Progenitor cell of endocrine pancreas (in vitro differentiated cells): ENCODE measurements around the gene OPRD1. TPM values are rescaled to one million over a fixed set of nuclear protein-coding genes. Genes with fewer than 3 reads are reported as not detected.
"Not testable (repeated sequence)": the region's sequence is repeated elsewhere in the genome, so short reads cannot be mapped to it uniquely, and the experiment has no call there.

ENCODE experiments used
- DNase-seq: peaks from one replicate; pipeline ENCODE4 v3.0.0; 2021; ENCODE audit warnings: low spot score; ENCODE audit not compliant: unreplicated experiment
- H3K27ac Mint-ChIP-seq: 2 replicates; pipeline ENCODE4 v1.8.0; 2021; ENCODE audit warnings: mild to moderate bottlenecking, moderate library complexity, mixed read lengths
- H3K27me3 Mint-ChIP-seq: 2 replicates; pipeline ENCODE4 v1.8.0; 2021; ENCODE audit warnings: mixed read lengths
- H3K36me3 Mint-ChIP-seq: 2 replicates; pipeline ENCODE4 v1.8.0; 2022; ENCODE audit warnings: mixed read lengths; ENCODE audit not compliant: insufficient read depth
- H3K4me1 Mint-ChIP-seq: 2 replicates; pipeline ENCODE4 v1.8.0; 2021; ENCODE audit warnings: low read depth, mixed read lengths
- H3K4me3 Mint-ChIP-seq: 2 replicates; pipeline ENCODE4 v1.8.0; 2021; ENCODE audit warnings: low read depth, mild to moderate bottlenecking, moderate library complexity, mixed read lengths
- H3K9me3 Mint-ChIP-seq: 2 replicates; pipeline ENCODE4 v1.8.0; 2021; ENCODE audit warnings: low read depth, mixed read lengths
- total RNA-seq: library from RNA; stranded (reverse); gene quantifications from 2 replicates; pipeline ENCODE4 v1.2.1, GENCODE V29; 2021
- TF ChIP-seq, protein P1 (sequence below): fragments of 200-600 bp; sonication (generic); IDR thresholded peaks from one replicate; pipeline ENCODE4 v1.5.0; 2021; ENCODE audit warnings: antibody characterized with exemption, mild to moderate bottlenecking; ENCODE audit not compliant: unreplicated experiment

Gene OPRD1
- total RNA-seq, 1 donor from 2014 or later: 0.67 TPM

GRCh38 chr1:28822799-28823198 is 10.8 kb downstream of the OPRD1 start:
- Mint-ChIP-seq H3K27me3 (peaks cover 6% of the 10 kb centered on the region), H3K9me3 (no peaks in the 10 kb centered on the region), H3K4me1 (peaks cover 1% of the 10 kb centered on the region), H3K27ac (no peak overlapping the region), H3K4me3 (no peak overlapping the region), H3K36me3 (no peaks in the 10 kb centered on the region)
- TF ChIP-seq, protein P1, sequence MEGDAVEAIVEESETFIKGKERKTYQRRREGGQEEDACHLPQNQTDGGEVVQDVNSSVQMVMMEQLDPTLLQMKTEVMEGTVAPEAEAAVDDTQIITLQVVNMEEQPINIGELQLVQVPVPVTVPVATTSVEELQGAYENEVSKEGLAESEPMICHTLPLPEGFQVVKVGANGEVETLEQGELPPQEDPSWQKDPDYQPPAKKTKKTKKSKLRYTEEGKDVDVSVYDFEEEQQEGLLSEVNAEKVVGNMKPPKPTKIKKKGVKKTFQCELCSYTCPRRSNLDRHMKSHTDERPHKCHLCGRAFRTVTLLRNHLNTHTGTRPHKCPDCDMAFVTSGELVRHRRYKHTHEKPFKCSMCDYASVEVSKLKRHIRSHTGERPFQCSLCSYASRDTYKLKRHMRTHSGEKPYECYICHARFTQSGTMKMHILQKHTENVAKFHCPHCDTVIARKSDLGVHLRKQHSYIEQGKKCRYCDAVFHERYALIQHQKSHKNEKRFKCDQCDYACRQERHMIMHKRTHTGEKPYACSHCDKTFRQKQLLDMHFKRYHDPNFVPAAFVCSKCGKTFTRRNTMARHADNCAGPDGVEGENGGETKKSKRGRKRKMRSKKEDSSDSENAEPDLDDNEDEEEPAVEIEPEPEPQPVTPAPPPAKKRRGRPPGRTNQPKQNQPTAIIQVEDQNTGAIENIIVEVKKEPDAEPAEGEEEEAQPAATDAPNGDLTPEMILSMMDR: no peak
- no peak for DNase-seq

DNA sequence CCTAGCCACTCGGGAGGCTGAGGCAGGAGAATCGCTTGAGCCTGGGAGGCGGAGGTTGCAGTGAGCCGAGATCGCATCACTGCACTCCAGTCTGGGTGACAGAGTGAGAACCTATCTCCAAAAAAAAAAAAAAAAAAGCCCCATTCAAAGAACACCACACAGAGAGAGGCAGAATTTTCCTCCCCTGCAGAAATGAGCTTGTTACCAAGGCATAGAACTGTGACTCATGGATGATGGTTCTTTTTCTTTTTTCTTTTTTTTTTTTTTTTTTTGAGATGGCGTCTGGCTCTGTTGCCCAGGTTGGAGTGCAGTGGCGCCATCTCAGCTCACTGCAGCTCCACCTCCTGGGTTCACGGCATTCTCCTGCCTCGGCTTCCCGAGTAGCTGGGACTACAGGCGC is 12.1 kb downstream of the OPRD1 start:
- DNase-seq, H3K4me3 Mint-ChIP-seq, H3K27me3 Mint-ChIP-seq, H3K4me1 Mint-ChIP-seq, H3K9me3 Mint-ChIP-seq, H3K36me3 Mint-ChIP-seq, H3K27ac Mint-ChIP-seq: not testable (repeated sequence)

- H3K27ac Mint-ChIP-seq, H3K36me3 Mint-ChIP-seq, H3K4me3 Mint-ChIP-seq, DNase-seq, H3K4me1 Mint-ChIP-seq, H3K9me3 Mint-ChIP-seq, H3K27me3 Mint-ChIP-seq: not testable (repeated sequence)
Measured at GRCh38 chr1:28828227-28828858, 16.4 kb downstream of the OPRD1 start.

DNA sequence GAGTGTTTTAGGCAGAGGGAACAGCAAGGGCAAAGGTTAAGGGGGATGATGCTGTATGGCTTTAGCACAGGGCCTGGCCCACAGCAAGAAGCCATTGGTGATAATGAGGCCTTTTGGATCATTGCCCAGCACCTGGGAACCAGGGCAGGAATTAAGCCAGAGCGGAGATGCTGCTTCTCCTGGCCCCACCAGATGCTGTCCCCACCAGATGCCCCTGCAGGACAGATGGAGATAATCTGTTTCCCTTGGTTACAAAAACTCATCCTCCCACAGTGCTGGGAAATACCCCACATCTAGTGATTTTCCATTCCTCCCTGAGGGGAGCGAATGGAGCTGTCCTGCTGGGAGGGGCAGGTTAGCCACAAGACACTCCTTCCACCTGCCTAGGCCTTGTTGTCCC is 18.8 kb downstream of the OPRD1 start:
- Mint-ChIP-seq H3K27me3 (no peaks in the 10 kb centered on the region), H3K9me3 (no peaks in the 10 kb centered on the region), H3K27ac (no peak overlapping the region), H3K4me1 (no peaks in the 10 kb centered on the region), H3K36me3 (no peaks in the 10 kb centered on the region), H3K4me3 (no peak overlapping the region)
- DNase-seq: no peak
- TF ChIP-seq, protein P1: no peak

GRCh38 chr1:28832966-28833365 is 21.0 kb downstream of the OPRD1 start:
- H3K4me3 Mint-ChIP-seq: no peak overlapping the region
- TF ChIP-seq, protein P1: no peak
- no peaks in the 10 kb centered on the region for H3K27me3 Mint-ChIP-seq
- no peaks in the 10 kb centered on the region for H3K4me1 Mint-ChIP-seq
- no peaks in the 10 kb centered on the region for H3K9me3 Mint-ChIP-seq
- H3K36me3 Mint-ChIP-seq: no peaks in the 10 kb centered on the region
- H3K27ac Mint-ChIP-seq: no peak overlapping the region
- DNase-seq: no peak

DNA sequence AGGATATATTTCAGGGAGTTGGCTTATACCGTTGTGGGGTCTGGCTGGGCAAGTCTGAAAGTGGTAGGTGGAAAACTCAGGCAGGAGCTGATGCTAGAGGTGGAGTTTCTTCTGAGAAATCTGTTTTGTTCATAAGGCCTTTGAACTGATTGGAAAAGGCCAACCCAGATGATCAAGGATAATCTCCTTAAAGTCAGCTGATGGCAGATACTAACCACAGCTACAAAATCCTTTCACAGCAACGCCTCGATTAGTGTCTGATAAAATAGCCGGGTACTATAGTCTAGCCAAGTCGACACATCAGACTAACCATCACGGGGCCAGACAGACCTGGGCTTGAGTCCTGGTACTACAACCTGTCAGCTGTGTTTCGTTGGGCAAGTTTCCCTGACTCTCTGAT is 21.4 kb downstream of the OPRD1 start:
- Mint-ChIP-seq H3K27me3 (no peaks in the 10 kb centered on the region), H3K4me1 (no peaks in the 10 kb centered on the region), H3K27ac (no peak overlapping the region)

More for the DNA sequence above, 21.4 kb downstream of the OPRD1 start:
- TF ChIP-seq, protein P1: no peak
- H3K4me3 Mint-ChIP-seq: no peak overlapping the region
- DNase-seq: no peak
- H3K36me3 Mint-ChIP-seq: no peaks in the 10 kb centered on the region
- no peaks in the 10 kb centered on the region for H3K9me3 Mint-ChIP-seq
